Measurements from ENCODE around the gene DLL1.

Gene DLL1

DNA sequence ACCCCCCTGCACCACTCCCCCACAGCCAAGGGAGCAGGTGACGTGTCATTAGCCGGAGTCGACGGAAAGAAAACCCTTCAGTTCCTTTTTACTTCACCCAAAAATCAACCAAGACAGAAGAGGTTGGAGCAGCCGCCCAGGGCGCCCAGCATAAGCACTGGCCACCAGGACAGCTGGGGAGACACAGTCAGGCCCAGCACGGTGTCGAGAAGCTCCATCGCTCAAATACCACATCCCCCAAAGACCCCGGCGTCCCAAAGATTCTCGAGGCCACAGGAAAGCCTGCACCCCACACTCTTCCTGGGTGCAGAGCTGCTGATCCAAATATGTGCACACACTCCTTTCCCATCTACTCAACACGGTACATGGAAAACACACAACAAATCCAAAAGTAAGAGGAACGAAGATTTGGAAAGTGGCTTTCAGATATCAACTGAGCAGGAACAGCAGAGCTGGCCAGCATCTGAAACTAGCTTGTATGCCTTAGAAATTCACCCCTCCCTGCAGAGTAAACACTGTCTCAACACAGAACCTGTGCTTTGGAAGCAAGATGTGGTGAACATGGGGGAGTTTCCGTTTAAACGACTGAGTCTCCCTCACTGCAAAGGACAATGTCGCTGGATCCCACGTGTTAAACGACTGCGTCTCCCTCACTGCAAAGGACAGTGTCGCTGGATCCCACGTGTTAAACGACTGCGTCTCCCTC is 54.6 kb downstream of the DLL1 start:
- TF ChIP-seq, protein P1, sequence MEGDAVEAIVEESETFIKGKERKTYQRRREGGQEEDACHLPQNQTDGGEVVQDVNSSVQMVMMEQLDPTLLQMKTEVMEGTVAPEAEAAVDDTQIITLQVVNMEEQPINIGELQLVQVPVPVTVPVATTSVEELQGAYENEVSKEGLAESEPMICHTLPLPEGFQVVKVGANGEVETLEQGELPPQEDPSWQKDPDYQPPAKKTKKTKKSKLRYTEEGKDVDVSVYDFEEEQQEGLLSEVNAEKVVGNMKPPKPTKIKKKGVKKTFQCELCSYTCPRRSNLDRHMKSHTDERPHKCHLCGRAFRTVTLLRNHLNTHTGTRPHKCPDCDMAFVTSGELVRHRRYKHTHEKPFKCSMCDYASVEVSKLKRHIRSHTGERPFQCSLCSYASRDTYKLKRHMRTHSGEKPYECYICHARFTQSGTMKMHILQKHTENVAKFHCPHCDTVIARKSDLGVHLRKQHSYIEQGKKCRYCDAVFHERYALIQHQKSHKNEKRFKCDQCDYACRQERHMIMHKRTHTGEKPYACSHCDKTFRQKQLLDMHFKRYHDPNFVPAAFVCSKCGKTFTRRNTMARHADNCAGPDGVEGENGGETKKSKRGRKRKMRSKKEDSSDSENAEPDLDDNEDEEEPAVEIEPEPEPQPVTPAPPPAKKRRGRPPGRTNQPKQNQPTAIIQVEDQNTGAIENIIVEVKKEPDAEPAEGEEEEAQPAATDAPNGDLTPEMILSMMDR (IDR thresholded peaks at IDR 0.05; ENCODE audit: control extremely low read depth, extremely low read depth, low read depth, missing control alignments): no peak
- POLR2A ChIA-PET: no interaction called here
- DNase-seq (ENCODE audit: extremely low spot score): no peak
- CTCF ChIA-PET: no interaction called here

DNA sequence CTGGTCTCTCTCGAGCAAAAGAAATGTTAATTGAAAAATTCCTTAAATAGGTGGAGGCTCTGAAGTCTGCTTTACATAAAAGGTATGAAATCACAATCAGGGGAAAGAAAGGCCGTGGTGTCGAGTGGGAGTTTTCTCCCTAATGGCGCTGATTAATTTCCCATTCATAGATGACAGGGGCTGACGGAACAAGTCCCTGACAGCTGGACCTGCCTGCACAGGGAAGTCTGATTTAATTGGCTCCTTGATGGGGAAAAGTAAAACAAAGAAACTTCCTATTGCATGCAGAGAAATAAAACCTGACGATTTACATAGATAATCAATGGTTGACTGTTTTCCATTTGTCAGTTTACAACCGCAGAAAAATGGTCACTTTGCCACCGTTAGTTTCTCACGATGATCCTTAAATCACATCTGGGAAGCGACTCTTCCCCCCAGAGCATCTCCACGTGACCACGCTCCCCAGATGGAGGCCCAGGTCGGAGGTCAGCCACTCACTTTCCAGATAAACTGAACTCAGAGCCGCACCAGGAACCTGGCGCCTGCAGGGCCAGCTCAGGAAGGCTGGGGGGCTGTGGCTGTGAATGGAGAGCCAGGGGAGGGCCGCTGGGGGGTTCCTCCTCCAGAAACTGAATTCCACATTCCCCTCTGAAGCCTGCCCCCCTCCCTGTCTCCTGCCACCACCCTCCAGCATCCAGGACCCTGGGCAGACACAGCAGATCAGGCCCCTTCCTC is 55.3 kb downstream of the DLL1 start:
- ChIA-PET CTCF (no interaction called here), POLR2A (no interaction called here)
- TF ChIP-seq, protein P1 (IDR thresholded peaks at IDR 0.05; ENCODE audit: control extremely low read depth, extremely low read depth, low read depth, missing control alignments): no peak
- DNase-seq (ENCODE audit: extremely low spot score): no peak

DNA sequence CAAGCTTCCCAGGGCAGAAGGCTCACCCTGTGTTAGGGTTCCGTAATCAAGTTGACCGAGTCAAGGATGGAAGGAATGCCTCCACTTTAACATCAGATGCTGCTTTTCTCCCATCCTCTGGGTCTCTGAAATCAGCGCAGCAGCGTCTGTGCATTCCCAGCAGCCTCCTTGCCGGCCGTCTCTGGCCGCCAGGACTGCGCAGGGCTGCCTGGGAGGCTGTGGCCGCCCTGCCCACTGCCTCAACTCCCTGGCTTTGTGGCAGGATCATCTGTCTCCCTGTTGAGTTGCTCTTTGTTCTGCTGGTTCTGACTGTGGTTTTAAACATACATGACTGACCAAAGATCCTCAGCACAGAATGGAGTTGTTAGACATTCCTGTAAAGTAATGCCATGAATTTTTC is 56.5 kb downstream of the DLL1 start:
- no peak for DNase-seq (ENCODE audit: extremely low spot score)
- CTCF ChIA-PET: no interaction called here
- TF ChIP-seq, protein P1 (IDR thresholded peaks at IDR 0.05; ENCODE audit: control extremely low read depth, extremely low read depth, low read depth, missing control alignments): no peak
- POLR2A ChIA-PET: no interaction called here

DNA sequence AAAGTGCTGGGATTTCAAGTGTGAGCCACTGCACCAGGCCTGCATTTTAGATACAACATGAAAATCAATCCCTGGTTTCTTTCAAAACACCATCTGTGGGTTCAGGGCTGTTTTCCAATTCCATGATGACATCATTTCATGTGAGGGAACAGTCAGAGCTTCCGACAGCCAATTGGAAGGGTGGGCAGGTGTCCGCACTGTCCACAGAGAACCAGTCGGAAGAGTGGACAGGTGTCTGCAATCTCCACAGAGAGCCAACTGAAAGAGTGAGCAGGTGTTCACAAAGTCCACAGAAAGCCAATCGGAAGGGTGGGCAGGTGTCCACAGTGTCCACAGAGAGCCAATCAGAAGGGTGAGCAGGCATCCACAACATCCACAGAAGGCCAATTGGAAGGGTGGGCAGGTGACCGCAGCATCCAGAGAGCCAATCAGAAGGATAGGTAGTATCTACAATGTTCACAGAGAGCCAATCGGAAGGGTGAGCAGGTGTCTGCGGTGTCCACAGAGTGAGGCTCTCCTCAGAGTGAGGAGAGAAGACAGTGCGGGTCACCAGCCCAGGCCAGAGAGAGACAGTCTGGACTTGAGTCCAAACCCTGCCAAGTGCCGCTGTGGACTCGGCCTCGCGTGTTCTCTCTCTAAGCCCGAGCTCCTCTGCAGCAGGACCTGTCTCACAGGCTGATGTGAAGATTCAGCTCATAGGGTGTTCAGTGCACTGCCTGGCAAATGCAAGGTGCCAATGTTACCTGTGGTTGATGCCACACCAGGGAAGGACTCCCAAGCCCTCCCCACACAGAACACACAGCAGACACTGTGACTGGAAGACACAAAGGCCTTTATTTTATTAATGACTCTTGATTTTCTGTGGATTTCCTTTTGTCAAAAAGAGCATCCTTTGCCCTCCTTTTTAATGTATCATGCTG is 57.3 kb downstream of the DLL1 start:
- DNase-seq (ENCODE audit: extremely low spot score): no peak
- CTCF ChIA-PET: no interaction called here
- POLR2A ChIA-PET: no interaction called here
- TF ChIP-seq, protein P1 (IDR thresholded peaks at IDR 0.05; ENCODE audit: control extremely low read depth, extremely low read depth, low read depth, missing control alignments): no peak
